Stomach (tissue), 4 donors: ENCODE data around the gene IRAG1.

ENCODE experiments used
- CTCF ChIP-seq, 7 experiments: fragments of 450-650 bp in 4 of 7; fragments of 200-600 bp in 3 of 7; sonication (generic) in 3 of 7; IDR thresholded peaks; one replicate each; pipeline ENCODE4 v1.5.1; 2016 to 2019; ENCODE audit warnings: antibody characterized with exemption in 7 of 7, control low read depth in 2 of 7, mild to moderate bottlenecking in 1 of 7
- EP300 ChIP-seq: sonication (generic); formaldehyde crosslinking; IDR thresholded peaks from one replicate; pipeline ENCODE4 v1.6.1; 2017; ENCODE audit warnings: antibody characterized with exemption
- POLR2A ChIP-seq, 4 donors: fragments of 450-650 bp; IDR thresholded peaks; one replicate each; pipeline ENCODE4 v1.6.1; 2016; ENCODE audit warnings: antibody characterized with exemption in 4 of 4, control low read depth in 2 of 4, mild to moderate bottlenecking in 1 of 4, moderate library complexity in 1 of 4
- POLR2AphosphoS5 ChIP-seq, 3 donors: sonication (generic); formaldehyde crosslinking; IDR thresholded peaks; one replicate each; pipeline ENCODE4 v1.6.1; 2016; ENCODE audit warnings: antibody characterized with exemption in 3 of 3

GRCh38 chr11:10716122-10716521 is 22.6 kb upstream of the IRAG1 start:
- TF ChIP-seq CTCF (IDR thresholded peaks at IDR 0.05) (no peak), EP300 (no peak), POLR2A (IDR thresholded peaks at IDR 0.05) (no peak), POLR2AphosphoS5 (IDR thresholded peaks at IDR 0.05) (no peak)
